ENCODE data around the gene LECT2. TPM values are rescaled to one million over a fixed set of nuclear protein-coding genes. Genes with fewer than 3 reads are reported as not detected.
A peak's percentile ranks its signal among the peaks of the same experiment; 100 is the strongest.

Gene LECT2
- total and polyA plus RNA-seq, 8 donors: 0.69 to 2.0 (median 1.1) TPM; not detected in 2

DNA sequence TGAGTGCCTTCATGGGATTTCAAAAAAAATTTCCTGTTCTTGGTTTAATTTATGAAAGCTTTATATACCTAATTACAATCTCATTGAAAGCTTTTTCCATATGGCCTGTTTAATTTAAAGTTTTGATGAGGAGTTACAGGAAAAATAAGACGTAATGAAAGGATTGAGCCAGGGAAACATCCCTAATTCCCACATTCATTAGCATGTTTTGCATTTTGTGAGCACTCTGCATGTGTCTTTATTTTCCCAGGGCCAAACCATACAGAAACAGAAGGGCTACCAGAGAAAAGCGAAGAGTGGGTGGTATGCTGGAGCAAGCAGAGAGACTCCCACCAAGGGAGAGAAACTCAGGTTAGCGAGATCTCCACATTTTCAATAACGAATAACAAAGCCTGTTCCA, 20.3 kb upstream of the LECT2 start:
- no peak overlapping the region for H3K4me3 ChIP-seq
- peaks cover 0 to 25% of the 10 kb centered on the region in 2 donors for H3K27me3 ChIP-seq
- intact Hi-C loops (cut with DNase I): no loop called here
- DNase-seq (no peak), ATAC-seq (no peak)
- H3K9me3 ChIP-seq: no peaks in the 10 kb centered on the region
- no peak overlapping the region for H3K27ac ChIP-seq
- H3K36me3 ChIP-seq: no peaks in the 10 kb centered on the region
- TF ChIP-seq, protein P1, sequence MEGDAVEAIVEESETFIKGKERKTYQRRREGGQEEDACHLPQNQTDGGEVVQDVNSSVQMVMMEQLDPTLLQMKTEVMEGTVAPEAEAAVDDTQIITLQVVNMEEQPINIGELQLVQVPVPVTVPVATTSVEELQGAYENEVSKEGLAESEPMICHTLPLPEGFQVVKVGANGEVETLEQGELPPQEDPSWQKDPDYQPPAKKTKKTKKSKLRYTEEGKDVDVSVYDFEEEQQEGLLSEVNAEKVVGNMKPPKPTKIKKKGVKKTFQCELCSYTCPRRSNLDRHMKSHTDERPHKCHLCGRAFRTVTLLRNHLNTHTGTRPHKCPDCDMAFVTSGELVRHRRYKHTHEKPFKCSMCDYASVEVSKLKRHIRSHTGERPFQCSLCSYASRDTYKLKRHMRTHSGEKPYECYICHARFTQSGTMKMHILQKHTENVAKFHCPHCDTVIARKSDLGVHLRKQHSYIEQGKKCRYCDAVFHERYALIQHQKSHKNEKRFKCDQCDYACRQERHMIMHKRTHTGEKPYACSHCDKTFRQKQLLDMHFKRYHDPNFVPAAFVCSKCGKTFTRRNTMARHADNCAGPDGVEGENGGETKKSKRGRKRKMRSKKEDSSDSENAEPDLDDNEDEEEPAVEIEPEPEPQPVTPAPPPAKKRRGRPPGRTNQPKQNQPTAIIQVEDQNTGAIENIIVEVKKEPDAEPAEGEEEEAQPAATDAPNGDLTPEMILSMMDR (IDR thresholded peaks at IDR 0.05): no peak
- peaks cover 0 to 10% of the 10 kb centered on the region in 2 donors for H3K4me1 ChIP-seq

DNA sequence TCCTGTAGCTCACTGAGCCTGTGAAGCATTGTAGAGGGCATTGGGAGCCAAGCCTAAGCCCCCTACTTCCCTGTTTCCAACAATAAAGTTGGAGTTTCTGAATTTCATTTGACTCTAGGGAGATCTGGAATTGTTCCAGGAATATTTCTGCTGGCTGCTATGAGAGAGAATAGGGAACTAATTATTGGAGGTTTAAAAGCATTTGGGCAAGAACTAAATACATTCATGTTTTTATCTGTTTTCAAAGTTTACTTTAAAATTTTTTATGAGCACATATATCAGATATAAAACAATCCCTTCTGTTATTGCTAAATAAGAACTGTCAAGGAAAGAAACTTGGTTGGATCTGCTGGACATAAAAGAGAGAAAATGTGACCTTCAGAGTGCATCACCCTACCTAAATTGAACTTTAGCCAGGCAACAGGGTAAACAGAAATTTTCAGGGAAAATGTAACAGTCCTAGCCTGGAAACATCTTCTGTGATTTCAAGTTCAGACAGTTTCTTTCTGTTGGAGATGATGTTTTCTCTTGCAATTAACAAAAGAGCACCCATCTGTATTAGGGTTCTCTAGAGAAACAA, 19.3 kb upstream of the LECT2 start:
- no peaks in the 10 kb centered on the region for H3K36me3 ChIP-seq
- no peak overlapping the region for H3K4me3 ChIP-seq
- no peaks in the 10 kb centered on the region for H3K9me3 ChIP-seq
- H3K27me3 ChIP-seq: peaks cover 0 to 25% of the 10 kb centered on the region in 2 donors
- TF ChIP-seq, protein P1 (IDR thresholded peaks at IDR 0.05): no peak
- H3K4me1 ChIP-seq: peaks cover 0 to 10% of the 10 kb centered on the region in 2 donors
- intact Hi-C loops (cut with DNase I): no loop called here
- DNase-seq: peak in 1 of 4 donors; percentile 64
- ATAC-seq: no peak
- H3K27ac ChIP-seq: no peak overlapping the region

DNA sequence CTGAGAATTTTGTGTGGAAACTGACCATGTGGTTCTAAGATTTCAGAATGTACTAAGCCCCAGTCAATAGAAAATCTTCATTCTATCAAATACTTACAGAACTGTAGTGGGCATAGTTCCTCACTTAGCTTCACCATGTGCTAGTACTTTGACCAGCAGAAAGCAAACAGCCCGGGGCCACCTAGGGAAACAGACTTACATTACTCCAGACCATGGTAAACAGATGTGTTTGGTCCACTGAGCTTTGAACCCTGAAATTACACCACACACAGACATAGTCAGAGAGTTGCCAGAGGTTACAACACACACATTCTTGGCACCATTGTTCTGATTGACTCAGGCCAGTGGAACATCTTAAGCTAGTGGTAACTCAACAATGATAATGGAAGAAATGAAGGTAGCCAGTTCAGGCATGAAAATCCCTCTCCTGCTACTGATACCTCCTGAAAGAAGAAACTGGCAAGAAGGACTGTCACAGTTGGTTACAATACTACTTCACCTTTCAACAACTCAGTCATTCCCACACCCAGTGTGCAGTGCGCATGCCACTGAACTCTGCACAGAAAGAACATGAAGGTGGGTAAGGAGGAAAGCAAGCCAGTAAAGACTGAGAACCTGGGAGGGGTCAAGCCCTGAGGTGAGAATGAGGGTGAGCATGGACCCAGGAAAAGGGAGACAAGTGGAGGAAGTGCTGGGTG, 18.7 kb upstream of the LECT2 start:
- Histone ChIP-seq H3K27ac (no peak overlapping the region), H3K9me3 (no peaks in the 10 kb centered on the region), H3K27me3 (peaks cover 0 to 25% of the 10 kb centered on the region in 2 donors), H3K4me3 (no peak overlapping the region), H3K4me1 (peaks cover 0 to 10% of the 10 kb centered on the region in 2 donors), H3K36me3 (no peaks in the 10 kb centered on the region)
- DNase-seq (no peak), ATAC-seq (no peak)
- TF ChIP-seq, protein P1 (IDR thresholded peaks at IDR 0.05): no peak
- intact Hi-C loops (cut with DNase I): no loop called here

DNA sequence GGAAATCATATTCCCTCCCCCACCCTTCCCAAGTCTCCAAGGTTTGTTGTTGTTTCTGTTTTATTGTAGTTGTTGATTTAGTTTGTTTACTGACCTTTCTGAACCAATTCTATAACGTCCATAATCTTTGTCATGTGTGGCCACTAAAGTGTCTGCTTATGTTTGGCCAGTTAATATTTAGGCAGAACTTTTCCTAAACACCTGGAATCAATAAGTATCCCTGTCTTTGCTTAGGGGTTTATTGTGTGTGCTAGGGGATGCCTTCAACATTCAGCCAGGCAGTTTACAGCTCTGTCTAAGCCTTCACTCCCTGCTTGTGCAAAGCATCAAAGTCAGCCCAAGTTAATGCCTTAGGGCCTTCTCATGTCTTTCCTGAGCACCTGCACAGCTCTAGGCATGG, 16.9 kb upstream of the LECT2 start:
- Histone ChIP-seq H3K27me3 (peaks cover 0 to 16% of the 10 kb centered on the region in 2 donors), H3K4me1 (no peaks in the 10 kb centered on the region), H3K4me3 (no peak overlapping the region), H3K27ac (no peak overlapping the region), H3K36me3 (no peaks in the 10 kb centered on the region), H3K9me3 (no peaks in the 10 kb centered on the region)
- intact Hi-C loops (cut with DNase I): no loop called here
- TF ChIP-seq, protein P1 (IDR thresholded peaks at IDR 0.05): no peak
- DNase-seq (no peak), ATAC-seq (no peak)

DNA sequence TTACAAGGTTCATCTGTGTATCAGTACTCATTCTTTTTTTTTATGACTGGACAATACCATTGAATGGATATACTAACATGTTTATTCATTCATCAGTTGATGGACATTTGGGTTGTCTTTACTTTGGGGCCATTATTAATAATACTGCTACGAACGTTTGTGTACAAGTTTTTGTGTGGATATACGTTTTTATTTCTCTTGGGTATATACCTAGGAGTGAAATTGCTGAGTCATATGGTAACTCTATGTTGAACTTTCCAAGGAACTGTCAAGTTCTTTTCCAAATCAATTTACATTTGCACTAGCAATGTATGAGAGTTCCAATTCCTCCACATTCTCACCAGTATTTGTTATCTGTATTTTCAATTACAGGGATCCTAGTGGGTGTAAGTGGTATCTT, 12.0 kb upstream of the LECT2 start:
- TF ChIP-seq, protein P1 (IDR thresholded peaks at IDR 0.05): no peak
- peaks cover 0 to 6% of the 10 kb centered on the region in 2 donors for H3K27me3 ChIP-seq
- no peaks in the 10 kb centered on the region for H3K36me3 ChIP-seq
- H3K4me3 ChIP-seq: no peak overlapping the region
- no peaks in the 10 kb centered on the region for H3K9me3 ChIP-seq
- DNase-seq: no peak
- H3K27ac ChIP-seq: no peak overlapping the region
- ATAC-seq: no peak
- intact Hi-C loops (cut with DNase I): no loop called here
- no peaks in the 10 kb centered on the region for H3K4me1 ChIP-seq
